ACC112 (cell line): ENCODE data around the gene DTHD1.

Source experiments
- H2AFZ ChIP-seq: fragments of 200-600 bp; sonication (generic); one replicate; pipeline ENCODE4 v1.6.0; 2017; ENCODE audit warnings: antibody characterized with exemption, low read length; ENCODE audit not compliant: unreplicated experiment
- H3K27ac ChIP-seq: fragments of 200-600 bp; sonication (generic); 2 replicates; pipeline ENCODE4 v1.5.1; 2014; ENCODE audit warnings: low read depth, mild to moderate bottlenecking, antibody characterized with exemption, low read length, moderate library complexity
- H3K27me3 ChIP-seq: fragments of 200-600 bp; sonication (generic); 2 replicates; pipeline ENCODE4 v1.6.1; 2014; ENCODE audit warnings: mild to moderate bottlenecking, antibody characterized with exemption, low read length, moderate library complexity, mixed read lengths; ENCODE audit not compliant: insufficient read depth
- H3K36me3 ChIP-seq: fragments of 200-600 bp; sonication (generic); 2 replicates; pipeline ENCODE4 v1.6.1; 2016; ENCODE audit warnings: mild to moderate bottlenecking, antibody characterized with exemption, low read length, moderate library complexity, mixed read lengths; ENCODE audit not compliant: insufficient read depth
- H3K4me1 ChIP-seq: fragments of 200-600 bp; sonication (generic); one replicate; pipeline ENCODE4 v1.6.1; 2016; ENCODE audit warnings: low read length, mixed read lengths; ENCODE audit not compliant: insufficient read depth, unreplicated experiment, control insufficient read depth
- H3K4me3 ChIP-seq: fragments of 200-600 bp; sonication (generic); 2 replicates; pipeline ENCODE4 v1.5.1; 2014; ENCODE audit warnings: mild to moderate bottlenecking, low read depth, low read length
- H3K79me2 ChIP-seq: fragments of 200-600 bp; sonication (generic); one replicate; pipeline ENCODE4 v1.6.0; 2016; ENCODE audit warnings: low read length; ENCODE audit not compliant: control insufficient read depth, unreplicated experiment, insufficient read depth

DTHD1 gene

GRCh38 chr4:36349938-36350549 is 68.6 kb downstream of the DTHD1 start:
- Histone ChIP-seq H3K4me1 (no peaks in the 10 kb centered on the region), H3K27ac (no peak overlapping the region), H3K36me3 (no peaks in the 10 kb centered on the region), H3K27me3 (no peaks in the 10 kb centered on the region; the same call in none of the 2 replicates), H3K79me2 (no peaks in the 10 kb centered on the region), H2AFZ (no peak overlapping the region), H3K4me3 (no peak overlapping the region)

GRCh38 chr4:36351082-36351666 is 69.8 kb downstream of the DTHD1 start:
- no peak overlapping the region for H3K4me3 ChIP-seq
- H3K79me2 ChIP-seq, result no peaks in the 10 kb centered on the region
- H2AFZ ChIP-seq, result no peak overlapping the region
- H3K27ac ChIP-seq, result no peak overlapping the region
- H3K36me3 ChIP-seq, result no peaks in the 10 kb centered on the region
- no peaks in the 10 kb centered on the region for H3K4me1 ChIP-seq
- no peaks in the 10 kb centered on the region; the same call in none of the 2 replicates for H3K27me3 ChIP-seq

- H3K4me3 ChIP-seq, result no peak overlapping the region
- H3K36me3 ChIP-seq, result no peaks in the 10 kb centered on the region
- no peak overlapping the region for H3K27ac ChIP-seq
- no peaks in the 10 kb centered on the region for H3K4me1 ChIP-seq
- H2AFZ ChIP-seq, result no peak overlapping the region
- no peaks in the 10 kb centered on the region for H3K79me2 ChIP-seq
- H3K27me3 ChIP-seq, result no peaks in the 10 kb centered on the region; the same call in none of the 2 replicates
Observed at GRCh38 chr4:36353998-36354397, 72.6 kb downstream of the DTHD1 start.

- Histone ChIP-seq H3K36me3 (no peaks in the 10 kb centered on the region), H3K4me1 (no peaks in the 10 kb centered on the region), H3K27me3 (no peaks in the 10 kb centered on the region), H3K4me3 (no peak overlapping the region), H3K79me2 (no peaks in the 10 kb centered on the region), H3K27ac (no peak overlapping the region), H2AFZ (no peak overlapping the region)
Observed at GRCh38 chr4:36358173-36358572, 76.8 kb downstream of the DTHD1 start.

- no peaks in the 10 kb centered on the region for H3K27me3 ChIP-seq
- H2AFZ ChIP-seq, result no peak overlapping the region
- no peak overlapping the region for H3K4me3 ChIP-seq
- H3K79me2 ChIP-seq, result no peaks in the 10 kb centered on the region
- H3K27ac ChIP-seq, result no peak overlapping the region
- no peaks in the 10 kb centered on the region for H3K4me1 ChIP-seq
- H3K36me3 ChIP-seq, result no peaks in the 10 kb centered on the region
Observed at GRCh38 chr4:36360755-36361154, 79.3 kb downstream of the DTHD1 start.

- no peaks in the 10 kb centered on the region for H3K27me3 ChIP-seq
- no peaks in the 10 kb centered on the region for H3K4me1 ChIP-seq
- no peaks in the 10 kb centered on the region for H3K36me3 ChIP-seq
- H3K4me3 ChIP-seq, result no peak overlapping the region
- no peak overlapping the region for H3K27ac ChIP-seq
- no peak overlapping the region for H2AFZ ChIP-seq
- H3K79me2 ChIP-seq, result no peaks in the 10 kb centered on the region
Observed at GRCh38 chr4:36363024-36363423, 81.6 kb downstream of the DTHD1 start.

GRCh38 chr4:36374836-36375511 is 93.6 kb downstream of the DTHD1 start:
- no peak overlapping the region for H3K27ac ChIP-seq
- no peaks in the 10 kb centered on the region for H3K79me2 ChIP-seq
- H3K4me1 ChIP-seq, result no peaks in the 10 kb centered on the region
- no peak overlapping the region for H3K4me3 ChIP-seq
- no peaks in the 10 kb centered on the region for H3K27me3 ChIP-seq
- H2AFZ ChIP-seq, result no peak overlapping the region
- no peaks in the 10 kb centered on the region for H3K36me3 ChIP-seq

- no peaks in the 10 kb centered on the region for H3K36me3 ChIP-seq
- no peak overlapping the region for H3K27ac ChIP-seq
- no peaks in the 10 kb centered on the region for H3K79me2 ChIP-seq
- H3K4me1 ChIP-seq, result no peaks in the 10 kb centered on the region
- no peak overlapping the region for H2AFZ ChIP-seq
- no peak overlapping the region for H3K4me3 ChIP-seq
- H3K27me3 ChIP-seq, result no peaks in the 10 kb centered on the region
Observed at GRCh38 chr4:36385951-36386571, 104.6 kb downstream of the DTHD1 start.

- H2AFZ ChIP-seq, result no peak overlapping the region
- H3K27me3 ChIP-seq, result no peaks in the 10 kb centered on the region
- H3K79me2 ChIP-seq, result no peaks in the 10 kb centered on the region
- no peaks in the 10 kb centered on the region for H3K4me1 ChIP-seq
- no peaks in the 10 kb centered on the region for H3K36me3 ChIP-seq
- H3K27ac ChIP-seq, result no peak overlapping the region
- H3K4me3 ChIP-seq, result no peak overlapping the region
Observed at GRCh38 chr4:36386691-36387090, 105.3 kb downstream of the DTHD1 start.

- Histone ChIP-seq H3K27ac (no peak overlapping the region), H3K79me2 (no peaks in the 10 kb centered on the region), H2AFZ (no peak overlapping the region), H3K36me3 (no peaks in the 10 kb centered on the region), H3K4me3 (no peak overlapping the region), H3K4me1 (no peaks in the 10 kb centered on the region), H3K27me3 (no peaks in the 10 kb centered on the region)
Observed at GRCh38 chr4:36388710-36389109, 107.3 kb downstream of the DTHD1 start.
